A673 (cell line): ENCODE measurements around the gene TMEM233.

Experiments
- CTCF ChIP-seq: fragments of 300-800, 200-600 bp; sonication (generic); conservative IDR thresholded peaks from 2 replicates; pipeline ENCODE4 v1.5.1; 2017; ENCODE audit warnings: low read depth, mild to moderate bottlenecking, antibody characterized with exemption, low read length, moderate library complexity, mixed read lengths
- EZH2 ChIP-seq: fragments of 200-600 bp; sonication (generic); IDR thresholded peaks from 2 replicates; pipeline ENCODE4 v1.6.1; 2017; ENCODE audit warnings: borderline replicate concordance, low read depth, mild to moderate bottlenecking, mixed read lengths, antibody characterized with exemption, low read length; ENCODE audit not compliant: poor library complexity, severe bottlenecking

- TF ChIP-seq CTCF (no peak), EZH2 (no peak)
Observed at GRCh38 chr12:119676022-119676421, 82.4 kb downstream of the TMEM233 start.
